H1 (cell line): ENCODE measurements around the gene NCKAP1. TPM values are rescaled to one million over a fixed set of nuclear protein-coding genes. Genes with fewer than 3 reads are reported as not detected.

Experiments used
- polyA plus RNA-seq, 7 experiments: library from polyadenylated mRNA; depleted of rRNA in 3 of 7; stranded (reverse) in 5 of 7; unstranded in 2 of 7; fragments of >200 nt in 5 of 7; fragments of 200-250 nt in 2 of 7; gene quantifications; 1 replicate in 5 of 7; 2 replicates in 1 of 7; 4 replicates in 1 of 7; pipeline versions ENCODE4 v1.2.1 to v1.2.3, GENCODE V29; 2011 to 2013; ENCODE audit warnings: missing spikeins in 2 of 7, mixed read lengths in 2 of 7
- small RNA-seq: library from polyadenylated mRNA; stranded (forward); fragments of <200 nt; extraction: miRNeasy Mini kit (QIAGEN cat#:217004); gene quantifications from one replicate; pipeline ENCODE3, GENCODE V24; 2013; ENCODE audit not compliant: insufficient read depth
- total RNA-seq: library from RNA; stranded (reverse); fragmentation: NEBNext Ultra II Directional; extraction: Animal tissue kit (Norgen Biotek cat#: 25700); gene quantifications from 2 replicates; pipeline ENCODE4 v1.2.1, GENCODE V29; 2021

Gene NCKAP1
- total and polyA plus RNA-seq, 2 of the 8 experiments (the other 6 are each of a cell fraction or from before 2014, with no cell fraction given): 90.8 to 173 TPM

Small RNAs within 50 kb of the gene (small RNA-seq; reads per million reads assigned to genes)
- not detected for gene RF00019
- not detected for gene RF00599
- not detected for gene RNU6-1122P

Other genes starting within 250 kb of the NCKAP1 start
- 4.6 and 4.7 TPM in 2 replicates for gene FRZB, start 171.8 kb downstream of the NCKAP1 start, total RNA-seq
- 4.4 and 5.0 TPM in 2 replicates for gene FRZB, start 171.8 kb downstream of the NCKAP1 start, polyA plus RNA-seq (2011; rRNA removed)
- gene DUSP19, start 40.3 kb upstream of the NCKAP1 start, total RNA-seq: 2.1 and 2.3 TPM in 2 replicates
- gene DUSP19, start 40.3 kb upstream of the NCKAP1 start, polyA plus RNA-seq (2011; rRNA removed): 0.53 and 0.73 TPM in 2 replicates
- 48.5 and 48.7 TPM in 2 replicates for gene NUP35, start 86.0 kb upstream of the NCKAP1 start, total RNA-seq
- gene NUP35, start 86.0 kb upstream of the NCKAP1 start, polyA plus RNA-seq (2011; rRNA removed): 18.0 and 30.7 TPM in 2 replicates